Tongue (tissue), 2 donors: ENCODE results near the gene DSG4. TPM values are rescaled to one million over a fixed set of nuclear protein-coding genes. Genes with fewer than 3 reads are reported as not detected.
"Not testable (repeated sequence)": the region's sequence is repeated elsewhere in the genome, so short reads cannot be mapped to it uniquely, and the experiment has no call there.

Experiments used
- DNase-seq: peaks from one replicate; pipeline ENCODE4 v3.0.0-alpha.2; 2015
- total RNA-seq: library from RNA; depleted of rRNA; stranded (reverse); fragments of >200 nt; gene quantifications from one replicate; pipeline ENCODE4 v1.2.3, GENCODE V29; 2014

The DSG4 gene, protein sequence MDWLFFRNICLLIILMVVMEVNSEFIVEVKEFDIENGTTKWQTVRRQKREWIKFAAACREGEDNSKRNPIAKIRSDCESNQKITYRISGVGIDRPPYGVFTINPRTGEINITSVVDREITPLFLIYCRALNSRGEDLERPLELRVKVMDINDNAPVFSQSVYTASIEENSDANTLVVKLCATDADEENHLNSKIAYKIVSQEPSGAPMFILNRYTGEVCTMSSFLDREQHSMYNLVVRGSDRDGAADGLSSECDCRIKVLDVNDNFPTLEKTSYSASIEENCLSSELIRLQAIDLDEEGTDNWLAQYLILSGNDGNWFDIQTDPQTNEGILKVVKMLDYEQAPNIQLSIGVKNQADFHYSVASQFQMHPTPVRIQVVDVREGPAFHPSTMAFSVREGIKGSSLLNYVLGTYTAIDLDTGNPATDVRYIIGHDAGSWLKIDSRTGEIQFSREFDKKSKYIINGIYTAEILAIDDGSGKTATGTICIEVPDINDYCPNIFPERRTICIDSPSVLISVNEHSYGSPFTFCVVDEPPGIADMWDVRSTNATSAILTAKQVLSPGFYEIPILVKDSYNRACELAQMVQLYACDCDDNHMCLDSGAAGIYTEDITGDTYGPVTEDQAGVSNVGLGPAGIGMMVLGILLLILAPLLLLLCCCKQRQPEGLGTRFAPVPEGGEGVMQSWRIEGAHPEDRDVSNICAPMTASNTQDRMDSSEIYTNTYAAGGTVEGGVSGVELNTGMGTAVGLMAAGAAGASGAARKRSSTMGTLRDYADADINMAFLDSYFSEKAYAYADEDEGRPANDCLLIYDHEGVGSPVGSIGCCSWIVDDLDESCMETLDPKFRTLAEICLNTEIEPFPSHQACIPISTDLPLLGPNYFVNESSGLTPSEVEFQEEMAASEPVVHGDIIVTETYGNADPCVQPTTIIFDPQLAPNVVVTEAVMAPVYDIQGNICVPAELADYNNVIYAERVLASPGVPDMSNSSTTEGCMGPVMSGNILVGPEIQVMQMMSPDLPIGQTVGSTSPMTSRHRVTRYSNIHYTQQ
- not detected for total RNA-seq

DNA sequence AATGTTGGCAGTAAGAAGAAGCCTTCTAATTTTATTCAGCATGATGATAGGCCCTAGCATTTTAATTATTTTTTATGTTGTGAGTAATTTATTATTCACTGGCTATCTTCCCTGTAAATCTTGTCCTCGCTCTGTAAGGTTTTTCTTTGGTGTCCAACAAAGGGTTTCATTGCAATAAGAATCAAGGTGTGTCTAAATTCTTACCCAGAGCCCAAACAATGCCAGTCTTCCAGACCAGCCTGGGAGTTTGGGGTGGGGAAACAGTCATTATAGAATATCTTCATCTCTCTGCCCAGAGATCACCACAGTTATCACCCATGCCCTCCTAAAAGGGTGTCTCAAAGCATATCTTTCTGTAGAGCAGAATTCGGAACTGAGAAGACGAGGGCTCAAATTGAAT is at the start of gene DSG4:
Gene DSG4 (plus strand): TSS at position 301 of the 400 bp plus-strand sequence. CDS start 135 bp downstream, outside the sequence.
- no peak for DNase-seq

DNA sequence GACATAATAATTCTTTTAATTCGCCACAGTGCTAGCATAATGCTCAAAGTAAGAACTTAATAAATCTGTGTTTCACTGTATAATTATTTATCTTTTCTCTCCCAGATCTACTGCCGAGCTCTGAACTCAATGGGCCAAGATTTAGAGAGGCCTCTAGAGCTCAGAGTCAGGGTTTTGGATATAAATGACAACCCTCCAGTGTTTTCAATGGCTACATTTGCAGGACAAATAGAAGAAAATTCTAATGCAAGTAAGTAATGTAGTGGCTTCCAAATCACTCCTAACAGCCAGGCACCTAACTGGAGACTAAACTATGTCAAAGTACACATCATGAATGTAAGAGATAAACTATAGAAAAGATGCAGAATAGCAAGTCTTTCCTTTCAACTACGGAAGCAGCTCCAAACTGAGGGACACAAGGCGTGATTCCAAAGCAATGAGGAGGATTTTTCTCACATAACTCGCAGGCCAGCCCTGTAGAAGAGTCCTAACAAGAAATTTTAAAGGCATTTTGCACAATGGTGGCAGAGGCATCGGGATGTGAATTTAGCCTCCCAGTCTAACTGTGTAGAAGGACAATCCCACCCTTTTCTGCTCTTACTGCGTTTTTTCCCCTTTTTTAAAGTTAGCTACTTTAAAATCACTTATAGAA is 46.7 kb upstream of the DSG4 start:
- DNase-seq, result no peak

DNA sequence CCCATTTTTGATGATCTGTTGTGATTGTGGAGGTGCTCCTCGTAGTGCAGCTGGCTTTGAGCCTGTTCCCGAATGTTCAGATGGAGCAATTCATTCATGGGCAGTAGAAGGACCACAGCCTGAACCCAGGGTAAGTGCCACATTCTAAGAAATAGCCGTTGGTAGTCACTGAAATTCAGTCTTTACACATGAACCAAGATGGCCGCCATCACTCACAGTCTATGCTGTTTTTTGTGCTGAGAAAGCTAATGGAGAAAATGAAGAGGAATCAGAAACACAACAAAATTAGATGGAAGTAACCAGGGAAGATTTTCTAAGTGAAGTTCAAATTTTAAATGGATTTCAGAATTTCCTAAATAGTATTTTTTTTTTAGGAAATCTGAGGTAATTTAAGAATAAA is 33.1 kb upstream of the DSG4 start:
- no peak for DNase-seq

DNA sequence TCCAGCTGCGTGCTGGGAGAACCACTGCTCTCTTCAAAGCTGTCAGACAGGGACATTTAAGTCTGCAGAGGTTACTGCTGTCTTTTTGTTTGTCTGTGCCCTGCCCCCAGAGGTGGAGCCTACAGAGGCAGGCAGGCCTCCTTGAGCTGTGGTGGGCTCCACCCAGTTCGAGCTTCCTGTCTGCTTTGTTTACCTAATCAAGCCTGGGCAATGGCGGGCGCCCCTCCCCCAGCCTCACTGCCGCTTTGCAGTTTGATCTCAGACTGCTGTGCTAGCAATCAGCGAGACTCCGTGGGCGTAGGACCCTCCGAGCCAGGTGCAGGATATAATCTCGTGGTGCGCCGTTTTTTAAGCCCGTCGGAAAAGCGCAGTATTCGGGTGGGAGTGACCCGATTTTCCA is 23.2 kb upstream of the DSG4 start:
- DNase-seq, result not testable (repeated sequence)

DNA sequence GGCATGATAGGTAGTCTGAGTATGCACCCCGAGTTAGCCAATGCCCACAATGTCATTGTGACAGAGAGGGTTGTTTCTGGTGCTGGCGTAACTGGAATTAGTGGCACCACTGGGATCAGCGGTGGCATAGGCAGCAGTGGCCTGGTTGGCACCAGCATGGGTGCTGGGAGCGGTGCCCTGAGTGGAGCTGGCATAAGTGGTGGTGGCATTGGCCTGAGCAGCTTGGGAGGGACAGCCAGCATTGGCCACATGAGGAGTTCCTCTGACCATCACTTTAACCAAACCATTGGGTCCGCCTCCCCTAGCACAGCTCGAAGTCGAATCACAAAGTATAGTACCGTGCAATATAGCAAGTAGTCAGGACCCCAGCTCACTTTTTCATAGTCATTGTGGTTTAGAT is 21.6 kb upstream of the DSG4 start:
- no peak for DNase-seq

DNA sequence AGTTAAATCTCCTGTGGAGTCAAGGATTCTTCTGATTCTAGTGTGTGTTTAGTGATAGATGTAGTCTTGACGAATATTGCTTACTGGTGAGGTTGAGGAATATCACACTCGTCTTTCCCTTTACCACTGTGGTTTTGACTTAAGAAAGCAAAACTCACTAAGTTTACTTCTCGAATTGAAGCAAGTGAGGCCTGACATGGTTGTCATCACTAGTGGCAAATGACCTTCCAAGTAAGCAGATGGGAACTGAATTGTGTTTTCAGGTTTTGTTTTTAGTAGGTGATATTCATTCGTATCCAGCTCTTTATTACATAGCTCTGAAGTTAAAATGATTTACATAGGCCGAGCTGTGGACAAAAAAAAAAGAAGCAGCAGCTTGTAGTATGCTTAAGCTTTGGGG is 20.6 kb upstream of the DSG4 start:
- DNase-seq, result no peak

DNA sequence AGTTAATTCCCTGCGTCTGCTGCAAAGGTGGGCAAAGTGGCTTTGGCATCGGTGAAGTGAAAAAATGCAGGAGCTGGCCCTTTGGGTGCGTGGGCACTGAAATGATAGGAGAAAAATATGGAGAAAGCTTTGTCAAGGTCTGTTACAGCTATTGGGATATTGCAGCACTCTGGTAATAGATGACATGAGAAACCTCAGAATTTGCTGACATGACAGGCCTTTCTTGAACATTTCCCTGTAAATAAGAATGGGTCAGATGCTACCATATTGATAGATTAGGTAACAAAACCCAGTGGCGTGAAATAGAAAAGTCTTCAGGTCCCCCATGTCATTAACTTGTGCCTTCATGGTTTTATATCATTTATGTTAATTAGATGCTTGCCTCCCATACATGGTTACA is 12.4 kb upstream of the DSG4 start:
- no peak for DNase-seq

DNA sequence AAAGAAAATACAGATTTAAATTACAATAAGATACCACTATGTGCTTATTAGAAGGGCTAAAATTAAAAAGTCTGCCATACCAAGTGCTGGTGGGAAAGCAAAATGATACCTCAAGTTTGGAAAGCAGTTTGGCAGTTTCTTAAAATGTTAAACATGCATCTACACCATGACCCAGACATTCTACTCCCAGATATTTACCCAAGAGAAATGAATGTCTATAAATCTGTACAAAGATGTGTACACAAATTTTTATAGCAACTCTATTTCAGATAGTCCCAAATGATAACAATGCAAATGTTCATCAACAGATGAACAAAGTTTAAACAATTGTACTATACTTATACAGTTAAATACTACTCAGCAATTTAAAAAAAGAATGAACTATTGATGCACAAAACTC is 7.1 kb upstream of the DSG4 start:
- DNase-seq, result no peak

DNA sequence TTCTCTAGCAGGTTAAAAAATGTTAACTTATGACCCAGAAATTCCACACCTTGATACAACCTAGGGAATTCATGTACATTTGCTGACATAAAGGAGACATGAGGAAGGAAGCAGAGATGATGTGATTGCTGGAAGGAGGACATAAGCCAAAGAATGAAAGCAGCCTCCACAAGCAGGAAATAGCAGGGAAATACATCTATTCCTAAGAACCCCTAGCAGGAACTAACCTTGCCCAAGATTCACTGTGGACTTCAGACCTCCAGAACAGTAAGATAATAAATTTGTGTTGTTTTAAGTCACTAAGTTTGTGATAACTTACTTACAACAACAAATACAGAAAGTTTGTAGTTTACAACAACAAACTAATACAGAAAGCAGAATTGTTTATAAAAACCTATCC is 4.6 kb upstream of the DSG4 start:
- DNase-seq, result no peak

DNA sequence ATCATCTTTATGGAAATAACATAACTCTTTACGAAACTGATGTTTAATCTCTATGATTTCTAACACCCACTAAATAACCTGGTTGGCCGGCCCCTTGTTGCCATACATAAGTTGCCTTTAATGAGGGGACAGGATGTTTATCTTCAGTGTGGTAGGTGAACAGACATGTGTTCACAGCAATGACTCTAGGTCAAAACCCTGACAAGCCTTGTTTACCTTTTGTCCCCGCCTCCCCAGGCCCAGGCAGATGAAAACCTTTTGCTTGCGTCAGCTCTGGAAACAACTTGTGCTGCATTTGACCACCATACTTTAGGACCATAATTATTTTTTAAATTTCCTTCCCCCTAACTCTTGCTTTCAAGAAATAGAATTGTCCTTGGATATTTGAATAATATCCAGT is 2.9 kb upstream of the DSG4 start:
- no peak for DNase-seq

DNA sequence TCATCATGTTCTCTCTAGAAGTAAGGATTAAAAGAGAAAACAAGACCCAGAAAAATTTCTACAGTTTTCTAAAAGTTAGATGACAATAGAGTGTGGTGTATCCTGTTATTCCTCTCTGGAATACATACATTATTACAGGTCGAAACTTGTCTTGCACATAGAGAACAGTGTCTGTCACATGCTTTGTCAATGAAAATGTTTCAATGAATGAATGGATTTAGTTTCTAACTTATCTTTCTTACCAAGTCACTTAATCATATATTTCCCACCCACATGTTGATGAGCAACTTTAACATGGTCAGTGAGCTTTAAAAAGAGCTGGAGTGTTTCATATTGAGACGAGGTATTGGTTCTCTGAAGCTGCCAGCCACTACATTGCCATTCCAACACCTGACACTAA is 4.3 kb downstream of the DSG4 start:
- no peak for DNase-seq

DNA sequence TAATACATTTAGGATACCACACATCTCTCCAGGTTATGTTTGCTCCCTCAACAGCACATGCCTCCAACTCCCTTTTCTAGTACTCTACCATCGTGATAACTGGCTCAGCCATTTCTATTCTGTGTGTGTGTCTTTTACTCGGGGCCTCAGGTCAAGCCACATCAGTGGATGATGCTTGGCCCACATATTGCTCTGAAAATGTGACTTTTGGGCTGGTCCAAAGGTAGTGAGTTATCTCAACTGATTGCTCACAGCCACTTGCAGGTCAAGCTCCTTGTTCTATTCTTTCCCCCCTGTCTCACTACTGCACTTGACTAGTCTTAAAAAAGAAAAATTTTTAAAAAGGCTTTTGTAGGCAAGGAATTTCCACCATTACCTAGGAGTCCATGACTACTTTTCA is 5.5 kb downstream of the DSG4 start:
- DNase-seq, result no peak

DNA sequence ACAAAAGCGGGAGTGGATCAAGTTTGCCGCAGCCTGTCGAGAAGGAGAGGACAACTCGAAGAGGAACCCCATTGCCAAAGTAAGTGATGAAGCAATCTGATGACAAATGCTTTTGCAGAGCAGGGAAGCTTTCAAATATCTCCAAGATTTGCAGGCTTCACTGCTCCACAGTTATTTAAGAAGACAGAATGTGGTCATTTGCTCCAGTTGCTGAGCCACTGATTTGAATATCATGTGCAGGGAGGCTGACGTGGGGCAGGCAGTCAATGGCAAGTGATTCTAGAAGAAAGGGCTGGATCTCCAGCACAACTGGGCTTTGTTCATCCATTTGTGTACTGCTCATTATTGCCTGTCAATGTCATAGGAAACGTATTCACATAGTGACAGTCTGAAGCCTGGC is 10.2 kb downstream of the DSG4 start:
- no peak for DNase-seq

DNA sequence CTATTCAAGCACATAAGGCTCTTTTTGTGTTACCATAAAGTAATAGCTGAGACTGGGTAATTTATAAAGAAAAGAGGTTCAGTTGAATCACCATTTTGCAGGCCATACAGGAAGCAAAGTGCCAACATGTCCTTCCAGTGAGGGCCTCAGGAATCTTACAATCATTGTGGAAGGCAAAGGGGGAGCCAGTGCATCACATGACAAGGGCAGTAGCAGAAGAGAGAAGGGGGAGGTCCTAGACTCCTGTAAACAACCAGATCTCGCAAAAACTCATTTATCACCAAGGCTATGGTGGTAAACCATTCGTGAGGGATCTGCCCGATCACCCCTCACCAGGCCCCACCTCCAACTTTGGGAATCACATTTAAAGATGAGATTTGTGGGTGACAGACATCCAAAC is 16.7 kb downstream of the DSG4 start:
- DNase-seq, result no peak

DNA sequence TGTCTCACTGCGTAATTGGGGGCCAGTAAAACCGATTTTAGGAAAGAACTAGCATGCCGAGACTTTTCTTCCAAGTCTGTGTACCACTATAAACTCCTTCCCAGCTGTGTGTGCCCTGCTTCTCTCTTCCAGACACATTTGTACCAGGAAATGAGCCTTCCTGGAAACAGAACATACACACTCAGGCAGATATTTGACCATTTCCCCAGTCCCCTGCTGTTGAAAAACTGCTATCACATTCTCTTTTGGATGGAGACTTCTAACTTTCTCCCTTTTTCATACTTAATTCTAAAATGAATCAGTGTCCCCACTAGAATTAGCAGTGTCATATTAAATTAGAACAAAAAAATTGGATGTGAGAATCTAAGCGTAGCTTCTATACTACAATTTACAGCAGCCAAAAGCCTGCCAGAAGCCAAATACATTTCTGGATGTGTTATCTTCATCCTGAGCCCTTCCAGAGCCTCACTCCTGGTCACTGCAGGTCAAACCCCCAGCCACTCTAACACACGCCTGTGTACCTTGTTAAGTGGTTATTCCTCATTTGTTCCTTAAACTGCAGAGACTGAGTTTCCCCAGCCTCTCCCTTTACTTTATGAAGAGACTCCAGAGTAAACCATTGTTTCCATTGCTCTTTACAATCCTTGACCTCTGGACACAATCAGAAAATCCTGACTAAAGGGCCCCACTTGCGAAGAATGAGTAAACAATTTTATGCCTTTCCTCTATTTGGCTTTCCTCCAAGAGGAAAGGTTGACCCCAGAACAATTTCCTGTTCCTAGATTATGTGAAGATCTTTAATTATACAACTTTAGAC is 20.4 kb downstream of the DSG4 start:
- DNase-seq, result peak; percentile 14

DNA sequence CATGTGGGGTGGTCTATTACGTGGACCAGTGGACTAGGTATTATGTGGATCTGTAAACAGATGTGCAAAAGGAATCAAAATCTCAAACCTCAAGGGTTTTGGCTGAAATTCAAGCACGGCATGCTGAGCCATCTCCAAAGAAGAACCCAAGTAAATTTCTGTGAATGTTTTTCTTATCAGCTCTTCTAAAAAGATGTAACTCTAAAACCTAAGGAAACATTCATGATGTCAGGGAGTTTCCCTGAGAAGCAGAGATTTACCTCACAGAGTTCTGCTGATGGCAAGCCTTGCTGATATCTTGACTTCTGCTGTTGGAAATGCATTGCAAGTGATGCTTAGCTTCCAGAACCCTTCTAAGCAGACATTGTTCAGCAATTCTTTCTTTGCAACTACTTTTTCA is 21.6 kb downstream of the DSG4 start:
- no peak for DNase-seq

DNA sequence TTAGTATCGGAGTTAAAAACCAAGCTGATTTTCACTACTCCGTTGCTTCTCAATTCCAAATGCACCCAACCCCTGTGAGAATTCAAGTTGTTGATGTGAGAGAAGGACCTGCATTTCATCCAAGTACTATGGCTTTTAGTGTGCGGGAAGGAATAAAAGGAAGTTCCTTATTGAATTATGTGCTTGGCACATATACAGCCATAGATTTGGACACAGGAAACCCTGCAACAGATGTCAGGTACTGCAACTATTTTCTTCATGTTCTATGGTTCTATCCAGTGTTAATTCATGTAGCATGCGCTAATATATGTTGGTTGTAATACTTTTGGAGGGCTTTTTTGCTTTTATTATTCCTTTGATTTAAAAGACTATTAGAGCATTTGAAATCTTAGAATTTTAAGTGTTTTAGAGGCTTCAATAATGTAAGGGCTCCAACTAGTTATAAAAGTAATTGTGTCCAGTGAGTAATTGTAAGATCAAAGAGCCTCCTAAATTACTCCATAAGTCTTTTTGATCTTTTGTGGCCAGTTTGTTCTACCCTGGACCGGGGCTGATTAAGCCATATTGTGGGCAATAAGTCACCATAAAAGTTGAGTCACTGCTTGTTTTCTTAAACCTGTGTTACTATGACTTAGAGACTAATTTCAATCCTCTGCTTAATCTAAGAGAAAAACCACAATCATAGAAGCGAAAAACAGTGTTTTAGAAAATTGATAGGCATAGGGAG is 22.9 kb downstream of the DSG4 start:
- DNase-seq, result peak; percentile 17

DNA sequence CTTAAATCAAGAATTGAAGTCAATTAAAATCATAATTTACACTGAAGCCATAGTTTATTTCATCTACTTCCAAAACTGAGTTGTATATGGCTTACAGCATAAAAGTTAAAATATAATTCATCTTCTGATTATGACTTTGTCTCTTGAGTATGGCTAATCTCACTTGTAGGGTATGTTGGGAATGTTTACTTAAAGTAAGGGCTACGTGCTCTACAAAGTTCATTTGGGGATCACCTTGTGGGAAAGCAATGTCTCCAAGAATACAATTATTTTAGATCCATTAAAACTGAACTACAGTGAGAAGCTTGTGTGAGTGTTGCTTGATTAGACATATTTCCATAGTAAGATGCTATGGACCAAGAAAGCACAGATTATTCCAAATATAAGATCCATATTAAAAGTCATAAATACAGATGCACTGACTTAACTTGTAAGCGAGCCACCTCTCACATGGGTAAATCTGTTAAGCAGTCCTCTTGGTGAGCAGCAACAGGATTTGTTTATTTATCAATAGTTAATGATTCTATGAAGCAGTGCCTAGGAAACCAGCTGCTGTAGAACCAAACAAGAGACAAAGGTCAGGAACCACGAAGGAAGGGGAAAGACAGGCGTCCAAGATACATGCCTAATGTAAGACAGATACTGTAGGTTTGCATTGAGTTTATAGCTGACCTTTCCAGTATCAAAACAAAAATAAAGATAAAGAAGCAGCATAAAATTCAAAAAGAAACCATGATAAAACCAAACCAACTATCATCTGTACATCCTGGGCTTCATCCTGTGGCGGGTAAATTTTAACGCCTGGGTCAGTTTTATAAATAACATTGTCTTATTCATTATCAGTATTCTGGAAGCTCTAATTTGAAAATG is 24.8 kb downstream of the DSG4 start:
- no peak for DNase-seq

DNA sequence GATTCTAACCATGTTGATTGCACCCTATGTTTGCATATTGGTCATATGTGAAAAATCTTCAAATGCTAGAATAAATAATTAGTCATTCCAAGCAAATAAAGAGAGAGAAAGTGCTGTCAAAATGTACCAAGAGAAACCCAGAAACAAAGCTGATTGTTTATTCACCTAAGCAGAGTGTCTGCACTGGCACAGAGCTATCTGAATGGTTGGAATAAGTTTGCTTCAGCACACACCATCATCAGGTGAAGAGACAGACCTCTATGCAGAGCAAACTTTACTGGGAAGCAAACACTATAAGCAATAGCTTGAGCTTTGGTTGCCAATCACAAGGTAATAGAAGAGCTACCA is 25.4 kb downstream of the DSG4 start:
- no peak for DNase-seq

DNA sequence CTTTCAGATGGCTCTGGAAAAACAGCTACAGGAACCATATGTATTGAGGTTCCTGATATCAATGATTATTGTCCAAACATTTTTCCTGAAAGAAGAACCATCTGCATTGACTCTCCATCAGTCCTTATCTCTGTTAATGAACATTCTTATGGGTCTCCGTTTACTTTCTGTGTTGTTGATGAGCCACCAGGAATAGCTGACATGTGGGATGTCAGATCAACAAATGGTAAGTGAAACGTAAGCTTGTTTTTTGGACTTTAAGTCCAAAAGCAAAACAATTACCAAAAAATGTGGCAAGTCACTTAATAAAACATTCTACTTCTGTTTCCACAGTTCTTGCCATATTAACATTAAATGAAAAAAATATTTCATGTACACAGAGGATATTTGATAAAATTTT is 26.8 kb downstream of the DSG4 start:
- DNase-seq, result no peak
